Measurements from ENCODE around the gene TRAPPC3.

DNA sequence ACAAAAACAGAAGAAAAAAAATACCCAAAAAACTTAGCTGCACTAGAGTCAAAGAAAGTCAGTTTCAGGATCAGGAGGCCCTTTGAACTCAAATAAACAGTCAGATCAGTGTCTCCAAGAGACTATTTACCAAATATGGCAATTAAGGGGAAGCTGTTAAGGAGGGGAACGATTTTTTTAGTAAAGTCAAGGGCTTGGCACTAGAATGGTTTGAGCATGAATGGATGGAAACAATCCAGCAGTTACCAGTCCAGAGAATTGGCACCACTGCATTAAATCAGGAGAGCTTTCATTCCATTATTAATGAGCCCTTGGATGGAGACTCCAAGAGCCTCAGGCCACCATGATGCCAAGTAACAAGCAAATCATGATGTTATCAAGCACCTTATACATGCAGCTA, 7.2 kb downstream of the TRAPPC3 start:
- TF ChIP-seq, protein P1, sequence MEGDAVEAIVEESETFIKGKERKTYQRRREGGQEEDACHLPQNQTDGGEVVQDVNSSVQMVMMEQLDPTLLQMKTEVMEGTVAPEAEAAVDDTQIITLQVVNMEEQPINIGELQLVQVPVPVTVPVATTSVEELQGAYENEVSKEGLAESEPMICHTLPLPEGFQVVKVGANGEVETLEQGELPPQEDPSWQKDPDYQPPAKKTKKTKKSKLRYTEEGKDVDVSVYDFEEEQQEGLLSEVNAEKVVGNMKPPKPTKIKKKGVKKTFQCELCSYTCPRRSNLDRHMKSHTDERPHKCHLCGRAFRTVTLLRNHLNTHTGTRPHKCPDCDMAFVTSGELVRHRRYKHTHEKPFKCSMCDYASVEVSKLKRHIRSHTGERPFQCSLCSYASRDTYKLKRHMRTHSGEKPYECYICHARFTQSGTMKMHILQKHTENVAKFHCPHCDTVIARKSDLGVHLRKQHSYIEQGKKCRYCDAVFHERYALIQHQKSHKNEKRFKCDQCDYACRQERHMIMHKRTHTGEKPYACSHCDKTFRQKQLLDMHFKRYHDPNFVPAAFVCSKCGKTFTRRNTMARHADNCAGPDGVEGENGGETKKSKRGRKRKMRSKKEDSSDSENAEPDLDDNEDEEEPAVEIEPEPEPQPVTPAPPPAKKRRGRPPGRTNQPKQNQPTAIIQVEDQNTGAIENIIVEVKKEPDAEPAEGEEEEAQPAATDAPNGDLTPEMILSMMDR (conservative IDR thresholded peaks at IDR 0.05; ENCODE audit: low read depth, low read length), result no peak
- TF ChIP-seq EZH2 (IDR thresholded peaks at IDR 0.05; ENCODE audit: low read length, unreplicated experiment), result no peak
